Astrocyte of the cerebellum (primary cell): Measurements from ENCODE around the gene KRTAP10-8.

ENCODE experiments used
- DNase-seq: peaks from one replicate; pipeline ENCODE4 v3.0.0-alpha.2; 2011; ENCODE audit warnings: low read depth
- H3K4me3 ChIP-seq: 2 replicates; pipeline ENCODE4 v1.5.1; 2011; ENCODE audit warnings: mild to moderate bottlenecking, low read depth, low read length, moderate library complexity
- in situ Hi-C: cut with HindIII; loops from 2 replicates; pipeline ENCODE4 v1.10.0; 2017; ENCODE audit warnings: low sequenced_read_pairs
- TF ChIP-seq, protein P1 (sequence below): IDR thresholded peaks from 2 replicates; pipeline ENCODE4 v1.5.1; 2012; ENCODE audit warnings: low read length, low read depth, moderate library complexity, mild to moderate bottlenecking; ENCODE audit errors: missing control alignments

KRTAP10-8 gene

DNA sequence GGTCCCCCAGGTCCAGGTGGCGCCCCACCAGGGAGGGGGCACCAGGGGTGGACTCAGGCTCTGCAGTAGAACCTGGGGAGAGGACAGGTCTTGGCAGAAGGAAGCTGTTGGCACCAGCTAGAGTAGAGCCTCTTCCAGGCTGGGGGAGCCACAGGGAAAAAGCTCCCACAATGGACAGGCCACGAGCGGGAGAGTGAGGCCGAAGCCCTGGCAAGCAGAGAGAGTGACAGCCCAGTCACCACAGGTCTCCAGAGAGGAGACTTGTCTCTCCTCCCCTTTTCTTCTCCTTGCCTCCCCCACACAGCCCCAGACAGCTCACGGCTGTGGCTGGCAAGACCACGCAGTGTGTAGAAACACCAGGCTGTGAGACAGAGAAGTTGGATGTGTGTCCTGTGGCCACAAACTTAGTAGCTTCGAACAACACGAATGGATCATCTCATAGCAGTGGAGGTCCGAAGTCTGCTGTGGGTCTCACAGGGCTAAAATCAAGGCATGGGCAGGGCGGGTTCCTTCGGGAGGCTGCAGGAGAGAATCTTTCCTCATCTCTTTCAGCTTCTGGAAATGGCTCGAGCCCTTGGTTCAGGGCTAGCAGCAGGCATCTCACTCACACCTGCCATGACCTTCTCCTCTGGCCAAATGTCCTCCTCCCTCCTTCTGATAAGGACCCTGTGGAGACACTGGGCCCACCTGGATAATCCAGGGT is 39.2 kb downstream of the KRTAP10-8 start:
- TF ChIP-seq, protein P1, sequence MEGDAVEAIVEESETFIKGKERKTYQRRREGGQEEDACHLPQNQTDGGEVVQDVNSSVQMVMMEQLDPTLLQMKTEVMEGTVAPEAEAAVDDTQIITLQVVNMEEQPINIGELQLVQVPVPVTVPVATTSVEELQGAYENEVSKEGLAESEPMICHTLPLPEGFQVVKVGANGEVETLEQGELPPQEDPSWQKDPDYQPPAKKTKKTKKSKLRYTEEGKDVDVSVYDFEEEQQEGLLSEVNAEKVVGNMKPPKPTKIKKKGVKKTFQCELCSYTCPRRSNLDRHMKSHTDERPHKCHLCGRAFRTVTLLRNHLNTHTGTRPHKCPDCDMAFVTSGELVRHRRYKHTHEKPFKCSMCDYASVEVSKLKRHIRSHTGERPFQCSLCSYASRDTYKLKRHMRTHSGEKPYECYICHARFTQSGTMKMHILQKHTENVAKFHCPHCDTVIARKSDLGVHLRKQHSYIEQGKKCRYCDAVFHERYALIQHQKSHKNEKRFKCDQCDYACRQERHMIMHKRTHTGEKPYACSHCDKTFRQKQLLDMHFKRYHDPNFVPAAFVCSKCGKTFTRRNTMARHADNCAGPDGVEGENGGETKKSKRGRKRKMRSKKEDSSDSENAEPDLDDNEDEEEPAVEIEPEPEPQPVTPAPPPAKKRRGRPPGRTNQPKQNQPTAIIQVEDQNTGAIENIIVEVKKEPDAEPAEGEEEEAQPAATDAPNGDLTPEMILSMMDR: no peak
- H3K4me3 ChIP-seq: no peak overlapping the region
- in situ Hi-C loops: no loop called here
- DNase-seq: no peak

DNA sequence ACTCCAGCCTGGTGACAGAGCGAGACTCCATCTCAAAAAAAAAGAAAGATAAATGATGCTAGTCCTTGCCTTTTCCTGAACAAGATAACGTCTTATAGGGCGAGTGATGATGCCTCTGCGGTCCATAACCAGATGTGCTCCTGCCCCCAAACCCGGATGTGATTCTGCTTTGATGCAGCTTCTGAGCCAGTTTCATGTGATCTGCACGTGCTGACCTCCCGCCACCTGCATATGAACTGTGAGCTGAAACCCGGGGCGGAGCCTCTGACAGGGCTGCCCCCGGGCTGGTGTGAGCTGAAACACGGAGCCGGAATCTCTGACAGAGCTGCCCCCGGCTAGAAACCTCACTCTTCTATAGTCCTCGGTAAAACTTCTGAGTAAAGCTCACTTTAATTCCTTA is 41.2 kb downstream of the KRTAP10-8 start:
- in situ Hi-C loops: no loop called here
- DNase-seq: no peak
- TF ChIP-seq, protein P1: no peak

DNA sequence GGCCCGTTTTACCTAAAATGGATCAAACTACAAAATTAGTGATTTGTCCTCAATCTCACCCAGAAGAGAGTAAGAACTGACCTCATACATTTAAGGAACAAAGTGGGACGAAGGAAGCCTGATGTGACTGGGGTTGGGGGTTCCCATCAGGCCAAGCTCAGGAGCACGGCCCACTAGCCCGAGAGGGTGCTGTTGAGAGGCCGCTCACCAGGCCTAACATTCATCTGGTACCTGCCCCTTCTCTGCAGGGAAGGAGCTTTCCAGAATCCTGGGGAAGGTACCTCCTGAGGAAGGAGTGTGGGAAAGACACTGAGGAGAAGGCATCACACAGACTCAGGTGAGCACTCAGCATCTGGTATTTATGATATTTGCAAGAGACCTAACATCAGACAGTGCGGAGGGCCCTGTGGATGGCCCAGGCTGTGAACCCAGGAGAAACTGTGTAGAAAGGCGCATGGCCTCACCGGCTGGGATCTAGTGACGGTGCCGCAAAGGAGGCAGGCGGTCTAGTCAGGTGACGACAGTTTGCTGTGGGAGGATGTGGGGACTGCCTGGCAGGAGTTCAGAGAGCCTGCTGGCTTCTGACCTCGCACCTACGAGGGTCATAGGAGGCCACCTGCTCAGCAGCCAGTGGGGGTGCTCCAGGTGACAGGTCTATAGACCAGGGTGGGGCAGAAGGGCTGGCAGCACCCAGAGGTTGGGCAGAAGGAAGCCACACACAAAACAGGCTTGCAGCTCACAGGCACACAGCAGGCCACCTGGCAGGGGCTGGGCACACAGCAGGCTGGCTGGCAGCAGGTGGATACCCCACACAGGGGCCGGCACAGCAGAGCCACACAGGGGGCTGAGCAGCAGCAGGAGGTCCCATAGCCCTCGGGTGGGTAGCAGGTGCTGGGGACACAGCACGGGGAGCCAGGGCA is 42.0 kb downstream of the KRTAP10-8 start:
- TF ChIP-seq, protein P1: no peak
- H3K4me3 ChIP-seq: no peak overlapping the region
- in situ Hi-C loops: no loop called here
- DNase-seq: no peak

More for the DNA sequence above, 41.2 kb downstream of the KRTAP10-8 start:
- no peak overlapping the region for H3K4me3 ChIP-seq

DNA sequence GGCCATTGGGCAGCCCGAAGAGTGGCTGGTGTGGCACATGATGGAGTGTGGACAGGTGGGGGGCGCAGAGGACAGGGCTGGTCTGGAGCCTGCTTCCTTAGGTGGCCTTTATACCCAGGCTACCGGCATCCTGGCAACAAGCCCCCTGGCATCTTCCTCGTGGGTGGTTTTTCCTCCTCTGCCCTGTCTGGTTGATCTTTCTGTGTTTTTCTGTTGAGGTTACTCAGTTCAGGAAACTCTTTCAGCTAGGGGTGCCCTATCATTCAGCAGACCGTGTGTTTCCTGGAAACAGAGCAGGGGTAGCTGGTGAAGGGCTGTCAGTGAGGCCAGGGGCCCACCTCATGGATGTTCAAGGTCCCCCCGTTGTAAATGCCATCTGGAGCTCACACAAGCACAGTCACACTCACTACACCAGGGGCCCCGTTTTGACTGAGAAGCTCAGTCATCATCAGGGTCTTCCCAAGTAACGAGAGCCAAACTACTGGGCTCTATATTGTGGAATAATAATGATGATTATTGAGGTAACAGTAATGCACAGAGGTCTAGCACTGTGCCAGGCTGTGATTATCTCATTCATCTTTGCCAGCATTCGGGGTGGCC is 42.8 kb downstream of the KRTAP10-8 start, which contains the start of gene KRTAP12-4:
Gene KRTAP12-4 (minus strand): TSS at position 84 of the 600 bp plus-strand sequence. CDS start 45 bp downstream, at position 39.
- H3K4me3 ChIP-seq: no peak within 1 kb of the TSS
- no peak for DNase-seq
- in situ Hi-C loops: no loop called here
- TF ChIP-seq, protein P1: no peak

DNA sequence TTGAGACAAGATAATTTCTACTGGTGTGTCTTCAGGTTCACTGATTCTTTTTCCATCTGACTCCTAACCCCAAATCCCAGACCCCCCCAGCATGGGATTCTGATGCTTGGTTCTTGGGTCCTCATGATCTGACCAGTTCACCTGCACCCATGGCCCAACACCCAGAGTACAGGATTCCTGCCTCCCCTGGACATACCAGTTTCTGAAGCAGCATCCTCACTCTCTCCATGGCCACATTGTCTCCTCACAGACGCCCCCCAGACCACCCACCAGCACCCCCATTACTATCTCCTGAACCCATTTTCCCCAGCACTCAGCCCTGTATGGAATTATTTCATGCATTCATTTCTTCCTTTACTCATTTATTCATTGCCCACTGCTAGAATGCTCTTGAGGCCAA is 45.0 kb downstream of the KRTAP10-8 start:
- H3K4me3 ChIP-seq: no peak overlapping the region
- no peak for DNase-seq
- TF ChIP-seq, protein P1: no peak
- in situ Hi-C loops: no loop called here
